HL-60 (cell line): ENCODE measurements around the gene TRAF1.

Experiments used
- DNase-seq, 2 experiments: peaks; one replicate each; pipeline ENCODE4 v3.0.0-alpha.2; 2010 to 2020; ENCODE audit warnings: low read depth in 1 of 2, low spot score in 1 of 2
- H3K27ac ChIP-seq: fragments of 250-450 bp; sonication (Bioruptor Pico); replicated peaks from 2 replicates; pipeline ENCODE4 v1.5.1; 2020; ENCODE audit warnings: mild to moderate bottlenecking, moderate library complexity
- H3K27me3 ChIP-seq: fragments of 250-450 bp; sonication (Bioruptor Pico); 2 replicates; pipeline ENCODE4 v1.5.1; 2021; ENCODE audit warnings: mild to moderate bottlenecking, moderate library complexity; ENCODE audit not compliant: insufficient read depth, poor library complexity, severe bottlenecking
- H3K4me3 ChIP-seq: replicated peaks from 2 replicates; pipeline ENCODE4 v1.5.1; 2011; ENCODE audit warnings: mild to moderate bottlenecking, control low read depth, low read length; ENCODE audit not compliant: insufficient read depth
- GABPA ChIP-seq: IDR thresholded peaks from 2 replicates; pipeline ENCODE4 v1.6.1; 2012; ENCODE audit warnings: low read depth
- POLR2AphosphoS5 ChIP-seq: IDR thresholded peaks from 2 replicates; pipeline ENCODE4 v1.6.1; 2012; ENCODE audit warnings: low read depth
- SPI1 ChIP-seq: IDR thresholded peaks from 2 replicates; pipeline ENCODE4 v1.6.1; 2012; ENCODE audit warnings: low read depth, mild to moderate bottlenecking, borderline replicate concordance
- TF ChIP-seq, protein P1 (sequence below): IDR thresholded peaks from 2 replicates; pipeline ENCODE4 v1.6.1; 2012; ENCODE audit warnings: low read depth; ENCODE audit not compliant: insufficient replicate concordance
- TF ChIP-seq, protein P2 (sequence below): IDR thresholded peaks from one replicate; pipeline ENCODE4 v1.5.1; 2011; ENCODE audit warnings: low read length, control low read depth, inconsistent platforms; ENCODE audit not compliant: insufficient read depth

Gene TRAF1

DNA sequence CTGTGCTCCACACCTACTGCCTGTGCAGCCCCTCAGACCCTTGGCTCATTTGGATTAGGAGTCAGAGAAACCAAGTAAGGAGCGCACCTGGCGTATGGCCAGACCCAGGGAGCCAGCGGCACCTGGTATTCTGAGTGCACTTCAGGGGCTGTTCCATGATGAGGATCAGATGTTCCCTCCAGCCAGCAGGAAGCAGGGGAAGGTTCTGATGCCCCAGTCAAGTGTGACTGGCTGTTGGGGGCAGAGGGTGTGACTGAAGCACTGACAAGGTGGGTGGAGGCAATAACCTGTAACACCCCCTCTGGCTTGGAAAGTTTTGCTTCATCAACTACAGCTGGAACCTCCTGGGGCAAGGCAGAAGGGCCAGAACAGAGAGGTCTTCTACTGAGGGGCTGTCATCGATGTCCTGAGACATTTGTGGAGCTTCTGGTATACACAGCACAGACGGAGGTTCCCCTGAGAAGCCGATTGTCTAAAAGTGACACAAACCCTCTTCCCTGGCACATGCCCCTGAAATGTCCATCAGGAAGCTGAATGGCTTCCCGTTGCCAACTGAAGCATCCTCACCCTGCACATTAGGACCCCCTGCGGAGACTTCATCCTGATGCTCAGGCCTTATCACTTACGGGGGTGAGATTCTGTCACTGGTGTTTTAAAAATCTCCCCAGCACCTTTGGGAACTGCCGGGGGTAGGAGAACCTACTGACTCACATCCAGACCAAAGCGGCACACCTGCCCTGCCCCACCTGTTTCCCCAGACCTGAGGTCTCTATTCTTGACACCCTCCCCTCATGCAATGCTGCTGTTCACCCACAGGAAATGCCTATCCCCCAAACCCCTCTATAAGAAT is 21.1 kb downstream of the TRAF1 start:
- DNase-seq, result no peak
- H3K27me3 ChIP-seq, result no peaks in the 10 kb centered on the region
- TF ChIP-seq, protein P1, sequence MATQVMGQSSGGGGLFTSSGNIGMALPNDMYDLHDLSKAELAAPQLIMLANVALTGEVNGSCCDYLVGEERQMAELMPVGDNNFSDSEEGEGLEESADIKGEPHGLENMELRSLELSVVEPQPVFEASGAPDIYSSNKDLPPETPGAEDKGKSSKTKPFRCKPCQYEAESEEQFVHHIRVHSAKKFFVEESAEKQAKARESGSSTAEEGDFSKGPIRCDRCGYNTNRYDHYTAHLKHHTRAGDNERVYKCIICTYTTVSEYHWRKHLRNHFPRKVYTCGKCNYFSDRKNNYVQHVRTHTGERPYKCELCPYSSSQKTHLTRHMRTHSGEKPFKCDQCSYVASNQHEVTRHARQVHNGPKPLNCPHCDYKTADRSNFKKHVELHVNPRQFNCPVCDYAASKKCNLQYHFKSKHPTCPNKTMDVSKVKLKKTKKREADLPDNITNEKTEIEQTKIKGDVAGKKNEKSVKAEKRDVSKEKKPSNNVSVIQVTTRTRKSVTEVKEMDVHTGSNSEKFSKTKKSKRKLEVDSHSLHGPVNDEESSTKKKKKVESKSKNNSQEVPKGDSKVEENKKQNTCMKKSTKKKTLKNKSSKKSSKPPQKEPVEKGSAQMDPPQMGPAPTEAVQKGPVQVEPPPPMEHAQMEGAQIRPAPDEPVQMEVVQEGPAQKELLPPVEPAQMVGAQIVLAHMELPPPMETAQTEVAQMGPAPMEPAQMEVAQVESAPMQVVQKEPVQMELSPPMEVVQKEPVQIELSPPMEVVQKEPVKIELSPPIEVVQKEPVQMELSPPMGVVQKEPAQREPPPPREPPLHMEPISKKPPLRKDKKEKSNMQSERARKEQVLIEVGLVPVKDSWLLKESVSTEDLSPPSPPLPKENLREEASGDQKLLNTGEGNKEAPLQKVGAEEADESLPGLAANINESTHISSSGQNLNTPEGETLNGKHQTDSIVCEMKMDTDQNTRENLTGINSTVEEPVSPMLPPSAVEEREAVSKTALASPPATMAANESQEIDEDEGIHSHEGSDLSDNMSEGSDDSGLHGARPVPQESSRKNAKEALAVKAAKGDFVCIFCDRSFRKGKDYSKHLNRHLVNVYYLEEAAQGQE, result no peak
- no peak overlapping the region for H3K4me3 ChIP-seq
- no peak overlapping the region for H3K27ac ChIP-seq

DNA sequence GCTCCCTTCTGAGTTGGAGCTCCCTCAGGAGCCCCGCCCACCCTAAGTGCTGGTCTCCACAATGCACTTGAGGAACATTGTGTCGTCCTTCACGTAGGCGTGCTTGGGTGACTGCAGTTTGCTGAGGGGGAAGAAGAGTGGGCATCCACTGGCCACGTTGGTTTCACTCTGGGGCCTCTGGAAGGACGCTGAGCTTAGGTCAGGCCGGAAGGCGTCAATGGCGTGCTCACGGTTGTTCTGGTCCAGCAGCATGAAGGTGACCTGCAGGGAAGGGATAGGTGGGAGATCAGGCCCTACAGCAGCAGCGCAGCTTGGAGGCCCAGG is 21.7 kb downstream of the TRAF1 start:
- H3K4me3 ChIP-seq, result no peak overlapping the region
- H3K27ac ChIP-seq, result no peak overlapping the region
- no peaks in the 10 kb centered on the region for H3K27me3 ChIP-seq
- TF ChIP-seq, protein P1, result no peak
- TF ChIP-seq GABPA (no peak), SPI1 (no peak), POLR2AphosphoS5 (no peak)
- TF ChIP-seq, protein P2, sequence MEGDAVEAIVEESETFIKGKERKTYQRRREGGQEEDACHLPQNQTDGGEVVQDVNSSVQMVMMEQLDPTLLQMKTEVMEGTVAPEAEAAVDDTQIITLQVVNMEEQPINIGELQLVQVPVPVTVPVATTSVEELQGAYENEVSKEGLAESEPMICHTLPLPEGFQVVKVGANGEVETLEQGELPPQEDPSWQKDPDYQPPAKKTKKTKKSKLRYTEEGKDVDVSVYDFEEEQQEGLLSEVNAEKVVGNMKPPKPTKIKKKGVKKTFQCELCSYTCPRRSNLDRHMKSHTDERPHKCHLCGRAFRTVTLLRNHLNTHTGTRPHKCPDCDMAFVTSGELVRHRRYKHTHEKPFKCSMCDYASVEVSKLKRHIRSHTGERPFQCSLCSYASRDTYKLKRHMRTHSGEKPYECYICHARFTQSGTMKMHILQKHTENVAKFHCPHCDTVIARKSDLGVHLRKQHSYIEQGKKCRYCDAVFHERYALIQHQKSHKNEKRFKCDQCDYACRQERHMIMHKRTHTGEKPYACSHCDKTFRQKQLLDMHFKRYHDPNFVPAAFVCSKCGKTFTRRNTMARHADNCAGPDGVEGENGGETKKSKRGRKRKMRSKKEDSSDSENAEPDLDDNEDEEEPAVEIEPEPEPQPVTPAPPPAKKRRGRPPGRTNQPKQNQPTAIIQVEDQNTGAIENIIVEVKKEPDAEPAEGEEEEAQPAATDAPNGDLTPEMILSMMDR, result no peak
- no peak for DNase-seq

DNA sequence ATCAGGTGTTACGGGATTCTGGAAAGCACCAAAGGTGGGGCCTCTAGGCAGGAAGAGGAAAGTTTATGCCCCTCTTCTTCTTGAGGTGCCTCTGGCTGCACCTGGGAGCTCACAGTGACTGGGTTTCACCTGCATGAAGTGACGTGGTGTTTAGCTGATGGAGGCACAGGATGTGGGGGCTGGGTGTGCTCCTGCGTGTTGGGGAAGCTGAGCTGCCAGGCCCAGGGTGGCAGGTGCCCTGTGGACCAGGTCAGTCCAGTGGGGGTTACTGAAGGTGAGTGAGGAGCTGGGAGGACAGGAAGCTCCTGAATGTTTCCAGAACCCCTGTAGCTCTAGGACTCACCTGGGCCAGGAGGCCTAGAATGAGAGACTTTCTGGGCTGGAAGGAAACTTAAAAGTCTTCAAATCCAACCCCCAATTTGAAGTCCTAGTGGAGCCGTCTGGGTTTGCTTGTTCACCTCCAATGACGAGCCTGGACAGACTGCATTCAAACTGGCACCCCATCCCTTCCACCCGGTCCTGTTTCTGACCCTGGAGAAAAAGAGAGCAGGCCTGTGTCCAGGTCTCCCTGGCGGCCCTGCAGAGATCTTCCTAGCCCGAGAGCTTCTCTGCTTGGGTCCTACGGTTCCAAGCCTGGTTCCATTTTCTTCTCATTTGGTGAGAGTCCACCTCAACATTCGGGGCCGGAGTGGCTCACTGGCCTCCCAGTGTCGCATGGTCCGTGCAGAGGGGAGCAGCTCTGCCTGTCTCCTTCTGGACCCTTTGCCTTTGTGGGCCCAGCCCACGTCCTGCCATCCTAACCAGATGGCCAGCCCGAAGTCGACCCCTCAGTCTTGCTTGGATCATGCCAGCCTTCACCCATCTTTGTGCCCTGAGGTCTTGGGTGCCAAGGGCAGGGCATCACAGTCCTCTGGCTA is 22.3 kb downstream of the TRAF1 start:
- no peak for DNase-seq
- Histone ChIP-seq H3K27ac (no peak overlapping the region), H3K4me3 (no peak overlapping the region), H3K27me3 (no peaks in the 10 kb centered on the region)
- TF ChIP-seq GABPA (no peak), POLR2AphosphoS5 (no peak), SPI1 (no peak)
- TF ChIP-seq, protein P2, result no peak
- TF ChIP-seq, protein P1, result no peak
